Embryonic facial prominence (tissue), 1 donor: Measurements from ENCODE around the gene WDTC1.
"Not testable (repeated sequence)": the region's sequence is repeated elsewhere in the genome, so short reads cannot be mapped to it uniquely, and the experiment has no call there.

Source experiments
- DNase-seq: peaks from one replicate; pipeline ENCODE4 v3.0.0-alpha.2; 2016; ENCODE audit errors: extremely low spot score

The WDTC1 gene, protein sequence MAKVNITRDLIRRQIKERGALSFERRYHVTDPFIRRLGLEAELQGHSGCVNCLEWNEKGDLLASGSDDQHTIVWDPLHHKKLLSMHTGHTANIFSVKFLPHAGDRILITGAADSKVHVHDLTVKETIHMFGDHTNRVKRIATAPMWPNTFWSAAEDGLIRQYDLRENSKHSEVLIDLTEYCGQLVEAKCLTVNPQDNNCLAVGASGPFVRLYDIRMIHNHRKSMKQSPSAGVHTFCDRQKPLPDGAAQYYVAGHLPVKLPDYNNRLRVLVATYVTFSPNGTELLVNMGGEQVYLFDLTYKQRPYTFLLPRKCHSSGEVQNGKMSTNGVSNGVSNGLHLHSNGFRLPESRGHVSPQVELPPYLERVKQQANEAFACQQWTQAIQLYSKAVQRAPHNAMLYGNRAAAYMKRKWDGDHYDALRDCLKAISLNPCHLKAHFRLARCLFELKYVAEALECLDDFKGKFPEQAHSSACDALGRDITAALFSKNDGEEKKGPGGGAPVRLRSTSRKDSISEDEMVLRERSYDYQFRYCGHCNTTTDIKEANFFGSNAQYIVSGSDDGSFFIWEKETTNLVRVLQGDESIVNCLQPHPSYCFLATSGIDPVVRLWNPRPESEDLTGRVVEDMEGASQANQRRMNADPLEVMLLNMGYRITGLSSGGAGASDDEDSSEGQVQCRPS

DNA sequence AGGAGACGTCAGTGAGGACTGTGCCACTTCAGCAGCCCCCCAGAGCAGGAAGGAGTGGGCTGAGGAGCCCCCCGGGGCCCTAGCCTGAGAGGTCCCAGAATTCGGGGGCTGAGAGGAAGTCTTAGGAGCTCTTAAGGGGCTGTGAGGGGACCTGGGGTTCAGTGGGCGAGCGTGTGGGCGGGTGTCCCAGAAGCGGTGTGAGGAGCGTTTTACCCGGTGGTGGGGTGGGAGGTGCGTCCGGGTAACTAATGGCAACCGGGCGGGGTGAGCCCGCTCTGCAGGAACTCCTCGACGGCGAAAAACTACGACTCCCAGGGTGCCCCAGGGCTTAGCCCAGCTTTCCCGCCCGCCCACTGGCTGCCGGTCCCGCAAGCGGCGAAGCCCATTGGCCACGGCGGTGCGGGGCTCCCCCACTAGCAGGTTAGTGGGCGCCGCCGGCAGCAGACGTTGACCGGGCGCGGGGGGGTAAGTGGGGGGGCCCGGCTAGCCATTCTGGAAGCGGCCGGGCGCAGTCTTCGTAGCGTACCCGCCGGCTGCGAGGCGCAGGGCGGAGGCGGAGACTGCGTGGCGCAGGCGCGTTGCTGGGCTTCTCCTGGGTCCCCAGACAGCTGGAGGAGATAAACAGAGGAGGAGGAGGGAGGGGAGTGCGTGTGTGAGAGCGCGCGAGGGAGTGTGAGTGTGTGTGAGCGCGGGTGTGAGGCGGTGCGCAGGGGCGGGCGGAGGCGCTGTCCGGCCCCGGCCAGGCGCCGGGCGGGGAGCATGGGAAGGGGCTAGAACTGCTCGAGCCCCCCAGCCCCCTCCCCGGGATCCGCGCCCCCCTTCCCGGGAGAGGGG is at the start of gene WDTC1:
Gene WDTC1 (plus strand): TSS at position 584 of the 834 bp plus-strand sequence. CDS start 26,423 bp downstream, outside the sequence.
- peak; percentile 92 for DNase-seq

DNA sequence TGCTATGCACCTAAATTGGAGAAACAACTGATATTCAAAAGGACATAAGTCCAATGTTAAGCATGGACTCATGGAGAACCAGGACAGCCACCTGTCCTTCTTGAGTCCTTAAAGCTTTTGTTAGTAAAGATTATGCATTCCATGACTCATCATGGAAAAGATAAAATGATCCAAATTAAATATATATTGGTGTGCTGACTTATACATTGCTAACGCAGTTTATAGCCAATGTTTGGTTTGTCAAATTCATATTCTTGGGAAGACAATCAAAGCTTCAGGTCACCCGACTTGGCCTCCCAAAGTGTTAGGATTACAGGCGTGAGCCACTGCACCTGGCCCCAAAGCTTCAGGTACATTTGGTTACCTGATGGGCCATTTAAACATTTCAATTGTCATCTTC is 49.8 kb upstream of the WDTC1 start:
- DNase-seq: not testable (repeated sequence)

DNA sequence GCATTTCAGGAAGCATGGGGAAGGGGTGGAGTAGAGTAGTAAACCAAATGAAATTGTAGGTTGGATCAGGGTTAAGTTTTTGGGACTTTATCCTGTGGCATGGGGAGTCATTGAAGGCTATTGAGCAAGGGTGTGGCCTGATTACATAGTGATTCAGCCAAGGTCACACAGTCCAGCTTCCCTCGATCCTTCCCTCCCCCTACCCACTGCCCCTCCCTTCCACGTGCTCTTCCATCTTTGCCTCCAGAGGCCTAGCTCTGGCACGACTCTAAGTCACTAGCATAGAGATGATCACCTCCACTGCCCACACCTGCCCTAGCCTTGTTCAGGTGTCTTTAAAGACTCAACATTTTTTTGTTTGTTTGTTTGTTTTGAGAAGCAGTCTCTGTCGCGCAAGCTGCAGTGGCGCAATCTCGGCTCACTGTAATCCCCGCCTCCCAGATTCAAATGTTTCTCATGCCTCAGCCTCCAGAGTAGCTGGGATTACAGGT is 42.3 kb upstream of the WDTC1 start:
- DNase-seq: no peak

DNA sequence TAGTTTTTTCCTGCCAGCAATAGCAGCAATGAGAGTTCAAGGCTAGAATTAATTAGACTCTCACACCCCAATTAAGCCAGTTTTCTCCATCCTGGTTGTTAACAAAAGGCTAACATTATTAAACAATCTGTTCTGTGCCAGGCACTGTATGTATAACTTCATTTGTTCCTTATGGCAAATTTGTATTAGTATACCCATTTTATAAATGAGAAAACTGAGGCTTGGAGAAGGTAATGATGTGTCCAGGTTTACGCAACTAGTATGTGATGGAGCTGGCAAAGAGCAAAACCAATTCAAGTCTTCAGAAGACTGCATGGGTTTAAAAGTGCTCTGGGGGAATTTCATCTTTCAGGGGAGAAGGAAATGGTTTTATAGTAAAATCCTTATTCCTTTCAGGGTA is 41.2 kb upstream of the WDTC1 start:
- no peak for DNase-seq

DNA sequence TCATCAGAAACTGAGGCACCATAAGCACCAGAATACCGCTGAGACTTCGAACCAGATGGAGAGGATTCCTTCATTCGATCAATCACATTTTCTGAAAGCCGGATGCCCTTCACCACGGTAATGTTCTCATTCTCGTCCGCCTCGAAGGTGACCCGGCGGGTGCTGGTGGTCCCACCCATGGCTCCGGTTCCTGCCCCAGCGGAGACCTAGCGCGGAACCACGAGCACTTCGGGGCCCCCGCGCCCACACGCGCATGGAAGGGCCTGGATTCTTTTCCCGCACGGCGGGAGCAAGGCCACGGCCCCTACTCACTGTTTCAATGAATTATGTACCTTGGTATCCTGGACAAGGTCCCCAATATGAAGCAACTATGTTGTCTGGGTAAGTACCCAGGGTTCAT is 33.1 kb upstream of the WDTC1 start:
- no peak for DNase-seq

DNA sequence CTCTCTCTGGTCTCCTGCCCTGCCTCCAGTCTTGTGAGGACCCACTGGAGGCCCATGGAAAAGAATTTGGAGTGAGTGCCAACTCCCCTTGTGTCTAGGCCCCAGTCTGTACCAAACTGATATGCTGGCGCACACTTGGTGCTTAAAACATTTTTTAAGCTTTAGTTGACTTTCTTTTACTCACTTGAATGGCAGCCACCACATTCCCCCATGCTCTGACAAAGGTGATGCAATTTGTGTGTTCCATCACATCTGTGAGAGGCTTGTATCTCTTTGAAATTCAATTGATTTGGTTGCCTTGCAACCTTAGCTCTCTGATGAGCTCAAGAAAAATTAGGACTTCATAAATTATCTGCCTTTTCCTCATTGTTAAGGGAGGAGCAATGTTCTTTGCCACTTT is 30.5 kb upstream of the WDTC1 start:
- DNase-seq: no peak

DNA sequence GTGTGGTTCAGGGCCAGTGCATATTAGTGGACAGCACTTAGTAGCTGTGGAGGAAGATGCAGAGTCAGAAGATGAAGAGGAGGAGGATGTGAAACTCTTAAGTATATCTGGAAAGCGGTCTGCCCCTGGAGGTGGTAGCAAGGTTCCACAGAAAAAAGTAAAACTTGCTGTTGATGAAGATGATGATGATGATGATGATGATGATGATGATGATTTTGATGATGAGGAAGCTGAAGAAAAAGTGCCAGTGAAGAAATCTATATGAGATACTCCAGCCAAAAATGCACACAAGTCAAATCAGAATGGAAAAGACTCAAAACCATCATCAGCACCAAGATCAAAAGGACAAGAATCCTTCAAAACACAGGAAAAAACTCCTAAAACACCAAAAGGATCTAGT is 27.2 kb upstream of the WDTC1 start:
- DNase-seq: not testable (repeated sequence)

DNA sequence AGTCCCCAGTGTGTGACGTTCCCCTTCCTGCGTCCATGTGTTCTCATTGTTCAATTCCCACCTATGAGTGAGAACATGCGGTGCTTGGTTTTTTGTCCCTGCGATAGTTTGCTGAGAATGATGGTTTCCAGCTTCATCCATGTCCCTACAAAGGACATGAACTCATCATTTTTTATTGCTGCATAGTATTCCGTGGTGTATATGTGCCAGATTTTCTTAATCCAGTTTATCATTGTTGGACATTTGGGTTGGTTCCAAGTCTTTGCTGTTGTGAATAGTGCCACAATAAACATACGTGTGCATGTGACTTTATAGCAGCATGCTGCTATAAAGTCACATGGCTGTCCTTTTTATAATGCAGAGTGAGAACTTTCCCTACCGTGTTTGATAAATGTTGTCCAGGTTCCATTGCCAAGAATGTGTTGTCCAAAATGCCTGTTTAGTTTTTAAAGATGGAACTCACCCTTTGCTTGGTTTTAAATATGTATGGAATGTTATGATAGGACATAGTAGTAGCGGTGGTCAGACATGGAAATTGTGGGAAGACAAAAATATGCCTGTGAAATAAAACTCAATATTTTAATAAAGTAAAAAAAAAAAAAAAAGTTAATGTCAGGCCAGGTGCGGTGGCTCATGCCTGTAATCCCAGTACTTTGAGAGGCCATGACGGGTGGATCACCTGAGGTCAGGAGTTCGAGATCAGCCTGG is 26.1 kb upstream of the WDTC1 start:
- DNase-seq: not testable (repeated sequence)

DNA sequence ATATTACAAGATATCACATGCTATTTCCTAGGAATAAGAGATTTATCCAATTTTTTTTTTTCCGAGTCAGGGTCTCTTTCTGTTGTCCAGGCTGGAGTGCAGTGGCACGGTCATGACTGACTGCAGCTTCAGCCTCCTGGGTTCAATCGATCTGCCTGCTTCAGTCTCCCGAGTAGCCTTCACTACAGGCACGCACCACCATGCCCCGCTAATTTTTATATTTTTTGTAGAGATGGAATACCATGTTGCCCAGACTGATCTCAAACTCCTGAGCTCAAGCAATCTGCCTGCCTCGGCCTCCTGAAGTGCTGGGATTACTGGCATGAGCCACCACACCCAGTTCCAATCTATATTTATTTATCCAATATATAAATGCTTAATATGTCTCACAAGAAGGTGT is 18.0 kb upstream of the WDTC1 start:
- no peak for DNase-seq

DNA sequence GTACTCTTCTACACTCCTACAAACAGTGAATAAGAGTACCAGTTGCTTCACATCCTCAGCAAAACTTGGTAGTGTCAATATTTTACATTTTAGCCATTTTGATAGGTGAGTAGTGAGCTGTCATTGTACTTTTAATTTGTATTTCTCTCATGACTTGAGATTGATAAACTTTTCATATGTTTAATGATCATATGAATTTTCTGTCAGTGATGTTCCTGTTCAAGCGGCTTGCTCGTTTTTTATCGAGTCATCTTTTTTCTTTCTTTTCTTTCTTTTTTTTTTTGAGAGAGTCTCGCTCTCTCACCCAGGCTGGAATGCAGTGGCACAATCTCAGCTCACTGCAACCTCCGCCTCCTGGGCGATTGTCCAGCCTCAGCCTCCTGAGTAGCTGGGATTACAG is 17.0 kb upstream of the WDTC1 start:
- no peak for DNase-seq

DNA sequence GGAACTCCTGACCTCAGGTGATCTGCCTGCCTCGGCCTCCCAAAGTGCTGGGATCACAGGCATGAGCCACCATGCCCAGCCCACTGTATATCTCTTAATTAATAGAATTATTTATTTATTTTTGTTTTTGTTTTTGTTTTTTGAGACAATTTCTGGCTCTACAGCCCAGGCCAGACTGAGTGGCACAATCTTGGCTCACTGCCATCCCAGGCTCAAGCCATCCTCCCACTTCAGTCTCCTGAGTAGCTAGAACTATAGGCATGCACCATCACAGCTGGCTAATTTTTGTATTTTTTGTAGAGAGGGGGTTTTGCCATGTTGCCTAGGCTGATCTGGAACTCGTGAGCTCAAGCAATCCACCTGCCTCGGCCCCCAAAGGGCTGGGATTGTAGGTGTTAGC is 15.7 kb upstream of the WDTC1 start:
- DNase-seq: no peak

DNA sequence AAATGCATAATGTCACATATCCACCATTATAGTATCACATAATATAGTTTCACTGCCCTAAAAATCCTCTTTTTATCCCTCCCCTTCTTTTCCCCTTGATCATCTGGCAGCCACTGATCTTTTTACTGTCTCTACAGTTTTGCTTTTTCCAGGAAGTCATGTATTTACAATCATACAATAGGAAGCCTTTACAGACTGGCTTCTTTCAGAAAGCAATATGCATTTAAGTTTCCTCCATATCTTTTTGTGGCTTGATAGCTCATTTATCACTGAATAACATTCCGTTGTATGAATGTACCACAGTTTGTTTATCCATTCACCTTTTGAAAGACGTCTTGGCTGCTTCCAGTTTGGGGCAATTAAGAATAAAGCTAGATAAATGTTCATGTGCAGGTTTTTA is 14.3 kb upstream of the WDTC1 start:
- DNase-seq: no peak

DNA sequence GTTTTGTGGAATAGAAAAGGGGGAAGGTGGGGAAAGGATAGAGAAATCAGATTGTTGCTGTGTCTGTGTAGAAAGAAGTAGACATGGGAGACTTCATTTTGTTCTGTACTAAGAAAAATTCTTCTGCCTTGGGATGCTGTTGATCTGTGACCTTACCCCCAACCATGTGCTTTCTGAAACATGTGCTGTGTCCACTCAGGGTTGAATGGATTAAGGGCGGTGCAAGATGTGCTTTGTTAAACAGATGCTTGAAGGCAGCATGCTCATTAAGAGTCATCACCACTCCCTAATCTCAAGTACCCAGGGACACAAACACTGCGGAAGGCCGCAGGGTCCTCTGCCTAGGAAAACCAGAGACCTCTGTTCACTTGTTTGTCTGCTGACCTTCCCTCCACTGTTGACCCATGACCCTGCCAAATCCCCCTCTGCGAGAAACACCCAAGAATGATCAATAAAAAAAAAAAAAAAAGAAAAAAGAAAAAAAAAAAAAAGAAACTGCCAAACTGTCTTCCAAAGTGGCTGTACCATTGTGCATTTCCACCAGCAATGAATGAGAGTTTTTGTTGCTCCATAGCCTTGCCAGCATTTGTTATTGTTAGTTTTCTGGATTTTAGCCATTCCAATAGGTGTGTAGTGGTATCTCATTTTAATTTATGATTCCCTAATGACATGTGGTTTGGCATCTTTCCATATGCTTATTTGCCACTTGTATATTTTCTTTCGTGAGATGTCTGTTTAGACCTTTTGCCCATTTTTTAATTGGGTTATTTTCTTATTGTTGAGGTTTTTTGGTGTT is 13.5 kb upstream of the WDTC1 start:
- not testable (repeated sequence) for DNase-seq

DNA sequence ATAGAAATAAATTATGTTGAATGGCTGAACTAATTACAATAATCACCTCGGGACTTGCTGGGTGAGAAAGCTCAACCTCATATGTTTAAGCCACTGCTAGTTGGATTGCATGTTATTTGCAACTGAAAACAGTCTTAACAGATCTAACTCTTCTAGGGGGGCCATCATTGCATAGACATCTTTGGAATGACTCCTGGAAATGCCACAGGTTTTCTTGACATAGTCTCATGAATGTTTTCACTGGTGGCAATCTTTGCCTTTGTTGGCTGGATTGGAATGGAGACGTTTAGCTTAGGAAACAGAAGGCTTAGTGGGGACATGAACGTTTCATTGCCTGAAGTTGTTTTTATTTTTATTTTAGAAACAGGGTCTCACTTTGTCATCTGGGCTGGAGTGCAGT is 8.8 kb upstream of the WDTC1 start:
- no peak for DNase-seq

DNA sequence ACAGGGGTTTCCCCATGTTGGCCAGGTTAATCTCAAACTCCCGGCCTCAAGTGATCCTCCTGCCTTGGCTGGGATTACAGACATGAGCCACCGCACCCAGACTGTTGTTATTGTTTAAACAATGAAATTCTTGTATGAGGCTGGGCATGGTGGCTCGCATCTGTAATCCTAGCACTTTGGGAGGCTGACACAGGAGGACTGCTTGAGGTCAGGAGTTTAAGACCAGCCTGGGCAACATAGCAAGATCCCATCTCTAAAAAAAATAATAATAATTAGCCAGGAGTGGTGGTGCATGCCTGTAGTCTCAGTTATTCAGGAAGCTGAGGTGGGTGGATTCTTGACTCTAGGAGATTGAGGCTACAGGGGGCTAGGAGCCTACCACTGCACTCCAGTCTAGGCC is 6.7 kb upstream of the WDTC1 start:
- DNase-seq: no peak

DNA sequence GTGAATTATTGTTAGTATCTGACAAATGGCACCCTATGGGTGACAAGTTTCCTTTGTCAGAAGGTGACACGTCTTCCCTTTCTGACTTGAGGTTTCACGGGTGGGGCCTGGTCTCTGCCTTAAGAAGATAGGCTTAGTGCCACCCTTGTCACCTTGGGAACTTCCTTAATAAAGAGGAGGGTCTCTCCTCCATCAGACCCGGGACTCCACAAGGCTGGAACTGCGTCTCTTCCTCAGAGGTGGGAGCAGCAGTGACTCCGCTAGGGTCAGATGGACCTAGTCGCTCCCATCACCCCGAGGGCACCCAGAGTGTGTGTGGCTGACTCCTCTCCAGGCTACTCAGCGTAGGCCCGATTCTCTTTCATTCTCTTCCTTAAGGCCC is 774 bp upstream of the WDTC1 start:
- DNase-seq: no peak

DNA sequence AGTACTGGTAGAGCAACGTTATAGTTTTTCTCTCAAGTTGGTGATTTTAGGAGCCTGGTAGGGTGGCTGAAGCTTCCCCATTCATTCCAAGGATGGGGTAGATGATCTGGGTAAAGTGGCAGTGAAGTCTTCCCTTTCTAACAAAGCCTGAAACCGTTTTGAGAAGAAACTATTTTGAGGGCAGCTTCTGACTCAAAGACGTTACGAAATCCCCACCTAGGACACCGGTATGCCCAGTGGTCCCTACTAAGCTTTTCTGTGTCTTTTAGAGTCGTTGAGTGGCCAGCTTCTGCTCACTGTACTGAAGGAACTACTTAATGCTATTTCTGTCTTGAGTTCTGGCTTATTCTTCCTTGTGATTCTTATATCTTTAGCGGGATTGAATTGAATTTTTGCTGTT is 1.4 kb downstream of the WDTC1 start:
- no peak for DNase-seq

DNA sequence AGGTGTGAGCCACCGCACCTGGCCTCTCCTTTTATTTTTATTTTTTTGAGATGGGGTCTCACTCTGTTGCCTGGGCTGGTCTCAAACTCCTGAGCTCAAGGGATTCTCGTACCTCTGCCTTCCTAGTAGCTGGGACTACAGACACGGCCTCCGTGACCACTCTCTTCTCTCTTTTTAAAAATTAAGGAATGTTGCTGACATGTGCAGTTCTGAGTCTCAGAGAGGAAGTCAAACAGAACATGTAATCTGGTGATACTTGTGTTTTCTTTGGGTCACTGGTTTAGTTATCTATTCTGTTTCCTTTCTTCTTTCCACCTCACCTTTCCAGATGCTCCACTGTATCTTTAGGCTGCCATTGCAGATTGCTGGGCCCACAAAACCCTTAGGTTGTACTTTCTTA is 2.7 kb downstream of the WDTC1 start:
- DNase-seq: no peak

DNA sequence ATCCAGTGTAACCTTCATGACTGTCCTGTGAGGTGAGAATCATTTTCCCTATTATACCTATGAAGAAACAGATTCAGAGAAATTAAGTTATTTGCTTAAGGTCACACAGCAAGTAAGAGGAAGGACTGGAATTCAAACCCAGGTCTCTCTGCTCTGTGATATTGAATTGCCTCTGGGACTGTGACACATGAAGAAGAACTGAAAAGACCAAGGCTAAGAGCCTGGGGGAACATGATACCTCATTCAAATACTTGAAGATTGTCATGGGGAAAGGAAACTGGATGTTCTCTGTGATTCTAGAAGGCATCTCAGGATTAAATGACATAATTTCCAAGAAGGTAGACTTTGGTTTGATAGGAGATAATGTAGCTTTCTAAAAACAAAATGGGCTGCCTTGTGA is 3.6 kb downstream of the WDTC1 start:
- DNase-seq: no peak

DNA sequence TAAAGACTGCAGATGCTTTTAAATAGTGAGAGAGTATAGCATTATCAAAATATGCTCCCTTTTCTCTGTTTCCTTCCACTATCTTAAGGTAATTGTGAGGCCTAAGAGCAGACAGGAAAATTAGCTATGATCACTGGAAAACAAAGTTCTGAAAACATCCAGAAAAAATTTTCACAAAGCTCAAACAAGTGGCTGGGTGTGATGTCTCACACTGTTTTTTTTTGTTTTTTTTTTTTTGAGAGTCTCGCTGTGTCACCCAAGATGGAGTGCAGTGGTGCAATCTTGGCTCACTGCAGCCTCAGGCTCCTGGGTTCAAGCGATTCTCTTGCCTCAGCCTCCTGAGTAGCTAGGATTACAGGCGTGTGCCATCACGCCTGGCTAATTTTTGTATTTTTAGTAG is 7.2 kb downstream of the WDTC1 start:
- no peak for DNase-seq

DNA sequence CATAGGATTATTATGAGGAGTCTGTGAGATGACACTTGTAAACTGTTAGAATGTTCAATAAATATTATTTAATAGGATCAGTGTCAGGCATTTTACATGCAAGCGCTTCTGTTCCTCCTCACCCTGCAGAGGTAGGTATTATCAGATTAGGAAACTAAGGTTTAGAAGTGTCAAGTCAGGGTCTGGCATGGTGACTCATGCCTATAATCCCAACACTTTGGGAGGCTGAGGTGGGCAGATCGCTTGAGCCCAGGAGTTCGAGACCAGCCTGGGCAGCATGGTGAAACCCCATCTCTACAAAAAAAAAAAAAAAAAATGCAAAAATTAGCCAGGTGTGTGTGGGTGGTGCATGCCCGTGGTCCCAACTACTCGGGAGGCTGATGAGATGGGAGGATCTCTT is 9.2 kb downstream of the WDTC1 start:
- DNase-seq: not testable (repeated sequence)
